ENCODE results near the gene ITGA6.
A peak's percentile ranks its signal among the peaks of the same experiment; 100 is the strongest.

The ITGA6 gene

GRCh38 chr2:172442072-172442895 lies 14.9 kb downstream of the ITGA6 start (continued):
- TF ChIP-seq KLF1 (tag by site-specific recombination; IDR thresholded peaks at IDR 0.05) (peak; percentile 71), ZNF266 (tag by site-specific recombination; IDR thresholded peaks at IDR 0.05; ENCODE audit: low read depth) (no peak), ZNF449 (tag by site-specific recombination; IDR thresholded peaks at IDR 0.05) (no peak), SP7 (tag by site-specific recombination; IDR thresholded peaks at IDR 0.05) (peak; percentile 75), HIC1 (tag by site-specific recombination; IDR thresholded peaks at IDR 0.05) (0 out of 2 replicates have a peak, but pooled peaks have one; percentile 7), ZNF501 (tag by site-specific recombination; IDR thresholded peaks at IDR 0.05) (no peak), ZNF600 (tag by site-specific recombination; IDR thresholded peaks at IDR 0.05) (peak; percentile 60; the same call in 1 of the 2 replicates), ZNF311 (tag by site-specific recombination; IDR thresholded peaks at IDR 0.05; ENCODE audit: borderline replicate concordance) (no peak), ZBTB8A (tag by site-specific recombination; IDR thresholded peaks at IDR 0.05) (0 out of 2 replicates have a peak, but pooled peaks have one; percentile 22), ZBTB20 (tag by site-specific recombination; IDR thresholded peaks at IDR 0.05) (peak; percentile 13; the same call in 1 of the 2 replicates), ZBTB48 (tag by site-specific recombination; IDR thresholded peaks at IDR 0.05) (no peak; the same call in 1 of the 2 replicates), PRDM10 (tag by site-specific recombination; IDR thresholded peaks at IDR 0.05) (peak; percentile 65), ZNF274 (IDR thresholded peaks at IDR 0.05; ENCODE audit: low read length) (no peak), ZNF274 (tag by site-specific recombination; IDR thresholded peaks at IDR 0.05; ENCODE audit: borderline replicate concordance) (no peak), KLF17 (tag by site-specific recombination; IDR thresholded peaks at IDR 0.05) (peak; percentile 24; the same call in 1 of the 2 replicates), ZNF280D (tag by site-specific recombination; IDR thresholded peaks at IDR 0.05) (no peak), YY1 (tag by site-specific recombination; IDR thresholded peaks at IDR 0.05) (no peak), ZNF292 (tag by site-specific recombination; IDR thresholded peaks at IDR 0.05; ENCODE audit: borderline replicate concordance, low read depth) (no peak), ZNF654 (tag by site-specific recombination; IDR thresholded peaks at IDR 0.05; ENCODE audit: low read depth) (no peak), PRDM4 (tag by site-specific recombination; IDR thresholded peaks at IDR 0.05) (no peak), ZNF394 (tag by site-specific recombination; IDR thresholded peaks at IDR 0.05; ENCODE audit: borderline replicate concordance) (peak; percentile 58; the same call in 1 of the 2 replicates), ZNF391 (tag by site-specific recombination; IDR thresholded peaks at IDR 0.05; ENCODE audit: borderline replicate concordance, low read depth) (no peak), SCRT2 (tag by site-specific recombination; IDR thresholded peaks at IDR 0.05) (peak; percentile 86), TRIM28 (IDR thresholded peaks at IDR 0.05; ENCODE audit: borderline replicate concordance, low read length) (peak; percentile 78; the same call in 1 of the 2 replicates)

Data from HEK293 (cell line).